ENCODE results near the gene DGLUCY.
"Not testable (repeated sequence)": the region's sequence is repeated elsewhere in the genome, so short reads cannot be mapped to it uniquely, and the experiment has no call there.

The DGLUCY gene

DNA sequence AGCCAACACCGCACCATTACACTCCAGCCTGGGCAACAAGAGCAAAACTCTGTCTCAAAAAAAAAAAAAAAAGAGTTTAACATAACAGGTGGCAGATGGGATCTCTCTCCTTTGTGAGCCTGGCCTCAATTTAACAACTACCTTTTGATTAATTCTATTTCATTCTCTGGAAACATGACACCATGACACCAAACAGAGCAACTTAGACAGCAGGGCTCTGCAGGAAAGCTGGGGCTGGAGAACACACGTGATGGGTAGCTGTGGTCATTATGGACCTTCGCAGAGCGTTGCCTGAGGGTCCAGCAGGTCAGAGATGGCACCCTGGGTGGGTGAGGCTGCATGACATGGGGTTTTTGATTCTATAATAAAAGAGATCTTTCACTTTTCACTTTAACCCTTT, 1.7 kb upstream of the DGLUCY start:
- DNase-seq: no peak

GRCh38 chr14:91114079-91115065, 499 bp downstream of the DGLUCY start:
- peak; percentile 34 for DNase-seq

DNA sequence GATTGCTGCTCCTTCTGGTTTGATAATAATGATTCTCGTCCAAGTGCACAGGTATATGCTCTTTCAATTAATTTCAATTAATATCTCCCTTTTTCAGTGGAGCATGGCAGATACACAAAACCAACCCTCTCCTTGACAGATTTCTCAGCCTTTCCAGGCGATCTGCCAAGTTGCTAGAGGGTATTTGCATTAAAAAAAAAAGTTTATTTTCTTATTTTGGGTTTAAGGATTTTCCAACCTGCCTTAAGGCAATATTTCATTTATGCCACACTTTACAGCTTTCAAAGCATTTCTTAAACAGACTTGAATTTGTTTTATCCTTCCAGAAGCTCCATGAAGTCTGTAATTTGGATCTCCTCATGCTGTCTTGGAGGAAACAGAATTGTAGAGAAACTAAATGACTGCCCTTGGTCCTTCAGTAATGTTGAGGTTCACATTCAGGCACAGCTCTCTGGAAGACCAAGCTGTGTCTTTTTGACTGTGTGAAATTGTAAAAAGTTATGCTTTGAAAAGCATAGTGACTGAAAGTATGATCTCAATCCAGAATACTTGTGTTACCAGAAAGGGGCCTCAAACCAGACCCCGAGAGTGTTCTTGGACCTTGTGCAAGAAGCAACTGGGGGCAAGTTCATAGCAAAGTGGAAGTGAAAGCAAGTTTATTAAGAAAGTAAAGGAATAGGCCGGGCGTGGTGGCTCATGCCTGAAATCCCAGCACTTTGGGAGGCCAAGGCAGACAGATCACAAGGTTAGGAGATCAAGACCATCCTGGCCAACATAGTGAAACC, 2.3 kb downstream of the DGLUCY start:
- DNase-seq: no peak

DNA sequence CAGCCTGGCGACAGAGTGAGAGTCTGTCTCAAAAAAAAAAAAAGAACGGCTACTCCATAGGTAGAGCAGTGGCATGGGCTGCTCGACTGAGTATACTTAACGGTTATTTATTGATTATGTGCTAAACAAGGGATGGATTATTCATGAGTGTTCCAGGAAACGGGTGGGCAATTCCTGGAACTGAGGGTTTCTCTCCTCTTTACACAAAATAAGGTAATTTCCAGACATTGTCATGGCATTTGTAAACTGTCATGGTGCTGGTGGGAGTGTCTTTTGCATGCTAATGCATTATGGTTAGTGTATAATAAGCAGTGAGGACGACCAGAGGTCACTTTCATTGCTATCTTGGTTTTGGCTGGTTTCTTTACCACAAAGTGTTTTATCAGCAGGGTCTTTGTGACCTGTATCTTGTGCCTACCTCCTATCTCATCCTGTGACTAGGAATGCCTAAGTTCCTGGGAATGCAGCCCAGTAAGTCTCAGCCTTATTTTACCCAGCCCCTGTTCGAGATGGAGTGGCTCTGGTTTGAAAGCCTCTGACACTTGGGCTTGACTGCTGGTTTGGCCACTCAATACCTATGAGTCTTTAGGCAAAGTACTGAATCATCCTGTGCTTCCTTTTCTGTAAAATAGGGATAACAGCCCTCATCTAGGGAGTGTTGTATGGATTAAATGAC, 3.2 kb downstream of the DGLUCY start:
- DNase-seq: no peak

GRCh38 chr14:91117960-91118359, 4.1 kb downstream of the DGLUCY start:
- DNase-seq: no peak

DNA sequence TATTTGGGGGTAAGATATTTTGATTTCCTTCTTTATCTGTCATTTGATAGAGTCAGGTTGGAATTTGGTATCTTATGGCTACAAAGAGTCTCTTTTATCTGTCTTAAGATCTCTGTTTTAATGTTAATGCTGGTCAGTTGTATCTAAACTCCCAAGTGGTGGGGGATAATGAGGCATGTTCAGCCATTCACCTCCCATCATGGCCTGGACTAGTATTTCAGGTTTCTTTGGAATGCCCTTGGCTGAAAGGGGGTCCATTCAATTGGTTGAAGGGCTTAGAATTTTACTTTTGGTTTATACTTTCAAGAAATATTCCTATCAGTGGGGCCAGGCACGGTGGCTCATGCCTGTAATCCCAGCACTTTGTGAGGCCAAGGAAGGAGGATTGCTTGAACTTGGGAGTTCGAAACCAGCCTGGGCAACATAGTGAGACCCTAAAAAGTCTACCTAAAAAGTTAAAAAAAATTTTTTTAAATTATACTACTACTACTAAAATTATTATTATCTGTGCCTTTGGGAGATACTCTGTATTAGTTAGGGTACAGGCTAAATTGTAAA, 4.7 kb downstream of the DGLUCY start:
- DNase-seq: no peak

- DNase-seq: no peak
Measured at GRCh38 chr14:91119556-91120311, 5.9 kb downstream of the DGLUCY start.

- no peak for DNase-seq
Measured at GRCh38 chr14:91123201-91123600, 9.3 kb downstream of the DGLUCY start.

DNA sequence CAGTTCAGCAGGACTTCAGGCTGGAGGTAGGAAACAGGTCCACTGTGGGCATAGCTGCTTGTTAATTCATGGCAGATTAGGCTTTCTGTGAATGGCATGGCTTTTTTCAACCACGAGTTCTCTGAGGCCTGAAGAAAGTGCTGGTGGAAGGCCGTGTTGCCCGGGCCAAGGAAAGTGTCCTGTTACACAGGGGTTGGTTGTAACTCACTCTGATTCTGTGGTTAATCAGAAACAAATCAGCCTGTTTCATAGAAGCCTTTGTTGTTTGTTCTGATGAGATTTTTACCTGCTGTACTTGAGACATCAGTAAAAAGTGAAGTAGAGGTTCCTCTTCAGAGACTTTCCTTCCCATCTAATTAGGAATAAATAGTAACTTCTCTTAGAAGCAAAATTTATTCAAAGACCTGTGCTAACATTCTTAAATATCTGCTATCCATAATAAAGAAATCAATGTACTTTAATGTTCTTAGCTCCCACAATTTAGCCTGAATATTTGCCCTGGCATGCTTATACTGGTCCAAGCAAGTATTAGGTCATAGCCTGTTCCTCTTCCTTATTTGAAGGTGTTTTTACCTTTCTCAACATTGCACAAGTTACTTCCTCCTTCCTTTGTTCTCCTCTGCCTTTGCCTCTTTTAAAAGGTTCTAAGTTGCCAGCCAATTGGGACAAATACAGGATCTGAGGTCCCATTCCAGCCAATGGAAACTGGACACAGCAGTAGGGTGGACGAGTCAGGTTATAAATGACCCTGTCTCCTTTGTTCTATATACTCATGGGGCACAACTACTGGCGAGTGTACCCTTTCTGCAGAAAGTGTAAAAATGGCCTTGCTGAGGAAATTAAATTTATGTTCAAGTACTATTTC, 10.8 kb downstream of the DGLUCY start:
- DNase-seq: not testable (repeated sequence)

DNA sequence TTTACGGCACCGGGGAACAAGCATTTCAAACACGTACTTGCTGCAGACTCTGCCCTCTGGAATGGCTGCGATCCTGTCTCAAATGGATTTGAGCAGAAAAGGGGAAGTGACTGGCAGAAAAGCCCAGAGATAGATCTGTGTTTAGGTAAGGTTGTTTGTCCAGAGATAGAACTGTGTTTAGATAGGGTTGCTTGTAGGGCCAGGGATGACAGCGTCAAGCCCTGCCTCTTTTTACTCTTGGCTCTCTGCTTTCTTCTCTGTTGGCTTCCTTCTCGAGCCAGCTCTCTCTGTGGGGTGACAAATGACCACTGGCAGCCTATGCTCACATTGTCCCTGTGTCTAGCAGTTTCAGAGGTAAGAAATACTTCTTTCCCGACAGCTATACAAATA, 11.4 kb downstream of the DGLUCY start:
- DNase-seq: no peak

- DNase-seq: no peak
Measured at GRCh38 chr14:91125801-91126200, 11.9 kb downstream of the DGLUCY start.

DNA sequence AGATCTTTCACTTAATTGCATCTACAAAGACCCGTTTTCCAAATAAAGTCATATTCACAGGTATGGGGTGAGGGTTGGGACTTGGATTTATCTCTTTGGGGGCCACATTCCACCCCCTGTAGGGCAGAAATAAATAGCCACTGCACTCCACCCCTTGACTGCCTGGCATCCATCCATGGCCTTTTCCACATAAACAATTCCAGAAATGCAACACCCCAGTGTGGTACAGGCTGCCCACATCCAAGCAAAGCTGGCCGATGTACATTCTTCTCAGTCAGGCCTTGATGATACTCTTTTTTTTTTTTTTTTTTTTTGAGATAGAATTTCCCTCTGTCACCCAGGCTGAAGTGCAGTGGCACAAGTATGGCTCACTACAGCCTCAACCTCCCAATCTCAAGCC, 12.9 kb downstream of the DGLUCY start:
- DNase-seq: no peak

GRCh38 chr14:91127401-91127801, 13.5 kb downstream of the DGLUCY start:
- no peak for DNase-seq

- no peak for DNase-seq
Measured at GRCh38 chr14:91127924-91128323, 14.1 kb downstream of the DGLUCY start.

GRCh38 chr14:91128699-91129098, 14.8 kb downstream of the DGLUCY start:
- DNase-seq: no peak

- no peak for DNase-seq
Measured at GRCh38 chr14:91129261-91129660, 15.4 kb downstream of the DGLUCY start.

- no peak for DNase-seq
Measured at GRCh38 chr14:91135039-91135438, 21.2 kb downstream of the DGLUCY start.

DNA sequence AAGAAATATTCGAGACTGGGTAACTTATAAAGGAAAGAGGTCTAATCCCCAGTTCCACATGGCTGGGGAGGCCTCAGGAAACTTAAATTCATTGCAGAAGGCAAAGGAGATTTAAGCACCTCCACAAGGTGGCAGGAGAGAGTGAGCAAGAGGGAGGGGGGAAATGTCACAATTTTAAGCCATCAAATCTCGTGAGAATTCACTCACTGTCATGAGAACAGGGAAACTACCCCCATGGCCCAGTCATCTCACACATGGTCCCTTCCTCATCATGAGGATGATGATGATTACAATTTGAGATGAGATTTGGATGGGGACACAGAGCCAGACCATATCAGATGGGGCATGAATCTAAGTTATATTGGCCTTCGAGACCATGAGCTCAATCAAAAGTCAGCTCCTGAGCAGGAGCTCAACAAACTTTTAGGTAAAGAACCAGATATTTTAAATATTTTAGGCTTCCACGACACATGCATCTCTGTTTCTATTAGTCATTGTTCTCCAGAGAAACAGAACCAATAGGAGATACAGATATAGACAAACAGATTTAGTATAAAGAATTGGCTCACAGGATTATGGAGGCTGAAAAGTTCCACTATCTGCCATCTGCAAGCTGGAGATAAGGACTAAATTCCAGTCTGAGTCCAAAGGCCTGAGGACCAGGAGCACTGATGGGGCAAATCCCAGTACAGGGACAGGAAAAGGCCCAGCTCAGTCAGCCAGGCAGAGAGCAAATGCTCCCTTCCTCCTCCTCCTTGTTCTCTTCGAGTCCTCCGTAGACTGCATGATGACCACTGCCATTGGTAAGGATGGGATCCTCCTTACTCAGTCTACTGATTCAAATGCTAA, 24.9 kb downstream of the DGLUCY start:
- no peak for DNase-seq

DNA sequence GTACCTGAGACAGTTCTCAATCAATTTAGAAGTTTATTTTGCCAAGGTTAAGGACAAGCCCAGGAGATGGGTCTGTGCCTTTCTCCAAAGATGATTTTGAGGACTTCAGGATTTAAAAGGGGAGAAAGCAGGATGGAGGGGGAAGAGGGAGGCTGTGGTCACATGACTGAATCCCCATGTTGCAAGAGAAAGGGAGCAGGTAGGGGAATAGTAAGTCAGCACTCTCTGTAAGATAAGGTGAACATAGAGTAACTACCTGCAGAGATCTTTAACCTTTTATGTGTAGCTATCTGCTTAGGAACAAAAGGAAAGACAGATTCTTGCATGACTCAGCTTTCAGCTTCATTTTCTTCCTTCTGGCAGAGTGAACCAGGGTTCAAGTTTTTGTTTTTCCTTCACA, 25.9 kb downstream of the DGLUCY start:
- no peak for DNase-seq

DNA sequence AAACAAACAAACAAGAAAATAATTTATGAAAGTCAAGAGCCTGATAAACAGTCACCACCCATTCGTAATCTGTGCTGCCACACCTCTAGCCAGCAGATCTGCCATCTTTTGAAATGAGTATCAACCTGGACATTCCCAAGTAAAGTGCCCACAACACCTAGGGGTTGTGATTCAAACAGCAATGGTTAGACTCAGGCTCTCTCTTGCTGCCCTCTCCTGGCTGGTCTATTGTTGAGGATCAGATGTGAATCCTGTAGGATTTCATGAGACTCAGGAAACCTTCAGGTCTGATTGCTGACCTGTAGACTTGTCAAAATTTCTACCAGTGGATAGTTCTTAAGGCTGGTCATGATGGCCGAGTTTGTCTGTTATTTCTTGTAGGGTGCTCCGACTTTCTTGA, 26.8 kb downstream of the DGLUCY start:
- no peak for DNase-seq

Data from SHP77 treated with DMSO at 0.1 percent for 48 hours (cell line).